C4-2B (cell line): Measurements from ENCODE around the gene CBX6.
"Not testable (repeated sequence)": the region's sequence is repeated elsewhere in the genome, so short reads cannot be mapped to it uniquely, and the experiment has no call there.

Experiments
- H3K27ac ChIP-seq: fragments of 450-650 bp; 2 replicates; pipeline ENCODE4 v1.5.1; 2017
- ZFX ChIP-seq: fragments of 450-650 bp; IDR thresholded peaks from 2 replicates; pipeline ENCODE4 v1.6.1; 2017
- TF ChIP-seq, protein P1 (sequence below): fragments of 450-650 bp; conservative IDR thresholded peaks from 2 replicates; pipeline ENCODE4 v1.5.1; 2017; ENCODE audit warnings: mild to moderate bottlenecking

Gene CBX6

DNA sequence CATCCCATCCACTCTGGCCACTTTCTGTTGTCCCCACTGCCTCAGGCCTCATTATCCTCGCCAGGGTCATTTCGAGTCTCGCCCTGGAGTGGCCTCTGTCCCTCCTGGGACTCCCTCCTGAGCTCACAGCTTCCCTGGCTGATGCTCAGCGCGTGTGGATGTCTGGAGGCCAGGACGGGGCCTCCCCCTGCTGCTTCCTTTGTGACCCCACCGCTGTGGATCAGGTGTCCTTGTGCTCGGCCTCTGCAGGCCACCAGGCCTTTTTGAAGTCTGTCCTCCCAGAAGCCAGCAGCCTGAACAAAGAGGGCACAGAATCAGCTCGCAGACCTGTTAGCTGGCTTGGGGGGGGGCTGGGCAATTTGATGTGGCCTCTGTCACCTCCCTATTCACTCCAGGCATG lies 13.5 kb downstream of the CBX6 start:
- no peak overlapping the region for H3K27ac ChIP-seq
- TF ChIP-seq, protein P1, sequence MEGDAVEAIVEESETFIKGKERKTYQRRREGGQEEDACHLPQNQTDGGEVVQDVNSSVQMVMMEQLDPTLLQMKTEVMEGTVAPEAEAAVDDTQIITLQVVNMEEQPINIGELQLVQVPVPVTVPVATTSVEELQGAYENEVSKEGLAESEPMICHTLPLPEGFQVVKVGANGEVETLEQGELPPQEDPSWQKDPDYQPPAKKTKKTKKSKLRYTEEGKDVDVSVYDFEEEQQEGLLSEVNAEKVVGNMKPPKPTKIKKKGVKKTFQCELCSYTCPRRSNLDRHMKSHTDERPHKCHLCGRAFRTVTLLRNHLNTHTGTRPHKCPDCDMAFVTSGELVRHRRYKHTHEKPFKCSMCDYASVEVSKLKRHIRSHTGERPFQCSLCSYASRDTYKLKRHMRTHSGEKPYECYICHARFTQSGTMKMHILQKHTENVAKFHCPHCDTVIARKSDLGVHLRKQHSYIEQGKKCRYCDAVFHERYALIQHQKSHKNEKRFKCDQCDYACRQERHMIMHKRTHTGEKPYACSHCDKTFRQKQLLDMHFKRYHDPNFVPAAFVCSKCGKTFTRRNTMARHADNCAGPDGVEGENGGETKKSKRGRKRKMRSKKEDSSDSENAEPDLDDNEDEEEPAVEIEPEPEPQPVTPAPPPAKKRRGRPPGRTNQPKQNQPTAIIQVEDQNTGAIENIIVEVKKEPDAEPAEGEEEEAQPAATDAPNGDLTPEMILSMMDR: no peak
- no peak for TF ChIP-seq ZFX

- H3K27ac ChIP-seq: not testable (repeated sequence)
Measured at GRCh38 chr22:38854476-38854875, 17.5 kb downstream of the CBX6 start.

DNA sequence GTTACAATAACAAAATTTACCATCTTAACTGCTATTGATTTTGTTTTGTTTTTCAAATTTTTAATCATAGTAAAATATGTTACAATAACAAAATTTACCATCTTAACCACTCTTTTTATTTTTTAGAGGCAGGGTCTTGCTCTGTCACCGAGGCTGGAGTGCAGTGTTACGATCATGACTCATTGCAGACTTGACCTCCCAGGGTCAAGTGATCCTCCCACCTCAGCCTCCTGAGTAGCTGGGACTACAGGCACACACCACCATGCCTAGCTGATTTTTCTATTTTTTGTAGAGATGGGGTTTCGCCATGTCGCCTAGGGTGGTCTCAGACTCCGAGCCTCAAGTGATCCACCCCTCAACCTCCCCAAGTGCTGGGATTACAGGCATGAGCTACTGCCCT lies 18.1 kb downstream of the CBX6 start:
- H3K27ac ChIP-seq: not testable (repeated sequence)

DNA sequence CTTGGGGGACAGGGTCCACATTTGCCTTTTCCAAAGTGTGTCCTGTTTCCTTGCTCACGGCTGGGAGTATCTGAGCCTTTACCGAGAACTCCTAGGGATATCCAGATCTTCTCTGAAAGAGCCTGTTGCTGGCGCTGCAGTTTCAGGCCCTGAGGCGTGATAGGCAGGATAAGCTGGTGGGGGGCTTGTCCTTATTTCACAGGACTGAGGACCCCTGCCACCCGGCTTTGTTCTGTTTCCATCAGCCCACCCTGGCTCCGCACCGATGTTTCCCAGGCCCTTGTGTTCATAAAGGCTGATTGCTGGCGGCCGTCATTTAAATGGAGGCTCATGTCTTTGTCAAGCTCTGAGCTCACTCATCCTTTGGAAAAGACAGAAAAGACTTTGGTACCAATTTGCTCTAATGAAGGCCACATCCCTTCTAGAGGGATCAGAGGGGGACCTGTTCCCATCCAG lies 18.8 kb downstream of the CBX6 start:
- no peak overlapping the region for H3K27ac ChIP-seq
- TF ChIP-seq, protein P1: no peak
- no peak for TF ChIP-seq ZFX

DNA sequence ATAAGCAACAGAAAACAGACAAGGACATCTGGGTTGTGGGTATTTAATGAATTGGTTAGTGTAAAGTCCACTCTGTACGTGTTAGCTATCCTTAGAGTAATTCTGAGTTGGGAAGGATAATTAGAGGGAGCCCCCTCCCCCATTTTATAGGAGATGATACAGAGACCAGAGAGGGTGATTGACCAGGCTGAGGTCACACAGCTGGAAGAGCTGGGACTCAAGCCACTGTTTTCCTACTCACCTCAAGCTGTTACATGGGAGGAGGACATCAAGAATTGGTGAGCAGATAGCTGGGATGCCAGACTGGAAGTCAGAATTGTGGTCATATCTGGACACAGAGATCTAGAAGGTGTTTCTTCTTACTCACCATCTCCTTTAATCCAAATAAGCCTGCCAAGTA lies 19.5 kb downstream of the CBX6 start:
- TF ChIP-seq, protein P1: no peak
- TF ChIP-seq ZFX: no peak
- no peak overlapping the region for H3K27ac ChIP-seq

DNA sequence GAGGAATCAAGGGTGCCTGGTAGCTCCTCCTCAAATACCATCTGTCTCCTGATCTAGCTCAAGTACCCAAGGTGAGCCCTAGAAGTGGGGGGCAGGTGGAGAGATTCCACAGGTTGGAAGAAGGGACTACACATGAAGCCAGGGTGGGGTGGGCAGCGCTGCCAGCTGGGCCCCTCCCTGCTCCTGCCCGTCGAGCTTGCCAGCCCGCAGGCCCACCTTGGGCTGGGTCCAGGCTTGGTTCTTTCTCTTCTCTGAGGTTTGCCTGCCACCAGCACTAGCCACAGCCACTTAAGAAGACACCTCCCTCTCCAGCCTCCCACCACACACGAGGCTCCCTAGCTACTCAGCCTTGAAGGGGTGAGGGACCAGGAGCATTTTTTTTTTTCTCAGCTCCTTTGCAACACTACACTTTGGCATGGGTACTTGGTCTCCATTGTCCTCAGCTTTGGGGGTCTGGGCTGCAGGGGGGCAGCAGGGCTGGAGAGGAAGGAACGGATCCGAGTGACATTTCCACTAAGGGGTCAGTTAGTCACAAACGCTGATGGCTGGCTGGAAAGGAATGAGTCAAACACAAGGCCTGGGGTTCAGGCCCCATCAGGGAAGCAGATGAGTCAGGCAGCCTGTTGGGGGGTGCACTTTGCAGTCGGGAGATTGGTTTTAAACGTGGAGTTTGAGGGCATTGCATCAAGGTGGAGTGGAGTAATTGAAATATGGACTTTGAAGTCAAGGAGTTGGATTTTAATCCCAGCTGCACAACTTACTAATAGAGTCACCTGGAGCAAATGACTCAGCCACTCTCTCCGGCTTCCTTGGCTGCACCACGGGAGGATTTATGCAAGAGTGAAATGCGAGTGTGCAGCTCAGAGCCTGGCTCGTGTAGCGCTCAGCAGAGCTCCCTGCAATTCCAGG lies 20.8 kb downstream of the CBX6 start:
- TF ChIP-seq, protein P1: no peak
- no peak for TF ChIP-seq ZFX
- no peak overlapping the region for H3K27ac ChIP-seq

DNA sequence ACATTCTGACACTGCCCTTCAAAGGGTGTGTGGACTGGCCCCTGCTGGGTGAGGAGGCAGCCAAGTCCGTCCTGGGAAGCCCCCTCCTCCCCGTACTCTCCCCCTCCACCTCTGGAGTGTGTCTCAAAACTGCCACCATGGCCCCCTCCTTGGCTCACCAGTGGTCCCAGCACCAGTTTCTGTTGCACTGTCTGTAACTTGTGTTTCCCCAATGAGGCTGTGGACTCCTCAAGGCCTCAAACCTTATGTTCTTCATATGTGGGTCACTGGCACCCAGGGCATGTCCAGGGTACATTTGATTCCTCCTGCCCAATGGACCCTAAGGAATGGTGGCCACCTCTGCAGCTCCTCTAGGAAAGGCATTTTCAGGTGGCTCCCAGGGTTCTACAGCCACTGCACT lies 21.6 kb downstream of the CBX6 start:
- no peak overlapping the region for H3K27ac ChIP-seq
- TF ChIP-seq, protein P1: no peak

- H3K27ac ChIP-seq: no peak overlapping the region
- no peak for TF ChIP-seq ZFX
- TF ChIP-seq, protein P1: no peak
Measured at GRCh38 chr22:38849811-38850210, 22.2 kb downstream of the CBX6 start.
